ENCODE measurements around the gene FSTL5. TPM values are rescaled to one million over a fixed set of nuclear protein-coding genes. Genes with fewer than 3 reads are reported as not detected.

FSTL5 gene
- total and polyA plus RNA-seq, 2 experiments from 2014 or later, result 0.06 to 0.49 TPM

DNA sequence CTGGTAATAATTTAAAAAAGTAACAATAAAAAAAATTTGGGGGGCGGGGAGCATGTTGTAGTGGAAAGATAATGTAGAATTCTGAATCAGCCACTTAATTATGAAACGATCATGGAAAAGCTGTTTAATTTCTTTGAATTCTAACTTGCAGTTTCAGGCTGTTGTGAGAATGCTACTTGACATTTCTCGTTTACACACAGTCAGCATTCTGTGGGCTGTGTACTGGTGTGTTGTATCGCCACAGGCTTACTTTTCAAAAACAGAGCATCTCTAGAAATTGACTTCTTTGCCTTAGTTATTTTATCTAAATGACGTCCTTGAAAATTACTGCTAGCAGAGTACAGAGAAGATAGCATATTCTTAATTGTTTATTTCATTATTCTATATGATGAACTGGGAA is 350.4 kb downstream of the FSTL5 start (continued):
- TF ChIP-seq EZH2 (IDR thresholded peaks at IDR 0.05; ENCODE audit: low read depth, unreplicated experiment) (no peak), CREB1 (CRISPR knock-in tag; IDR thresholded peaks at IDR 0.05; ENCODE audit: low read depth) (no peak), ZNF331 (CRISPR knock-in tag; IDR thresholded peaks at IDR 0.05; ENCODE audit: low read depth) (no peak), EZH2phosphoT487 (IDR thresholded peaks at IDR 0.05; ENCODE audit: unreplicated experiment) (no peak)

DNA sequence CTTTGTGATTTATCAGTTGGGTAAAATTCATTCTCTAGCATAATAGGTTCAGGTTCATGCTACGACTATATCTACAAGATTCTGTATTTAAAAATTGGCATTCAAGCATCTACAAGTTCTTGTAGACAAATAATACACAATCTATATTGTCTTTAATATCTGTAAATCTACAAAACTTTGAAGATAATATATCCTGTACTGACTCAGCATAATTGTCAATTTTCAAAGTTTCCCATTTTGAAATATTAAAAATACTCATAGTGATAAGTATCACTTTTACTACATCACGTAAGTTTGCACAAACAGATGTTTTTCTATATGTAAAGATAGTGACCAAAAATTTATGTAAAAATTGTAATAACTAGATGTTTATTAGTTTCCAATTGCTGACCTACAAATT is 360.6 kb downstream of the FSTL5 start:
- H3K4me3 ChIP-seq, result no peak overlapping the region
- no peaks in the 10 kb centered on the region for H3F3A ChIP-seq (replicated peaks; ENCODE audit: low read depth)
- no peak overlapping the region for H3K4me2 ChIP-seq
- Mint-ChIP-seq H3K27ac (no peak overlapping the region), H3K4me3 (no peak overlapping the region), H3K27me3 (ENCODE audit: insufficient read depth, low read depth, poor library complexity) (no peaks in the 10 kb centered on the region), H3K4me1 (no peaks in the 10 kb centered on the region), H3K9me3 (no peaks in the 10 kb centered on the region), H3K36me3 (ENCODE audit: low read depth) (no peaks in the 10 kb centered on the region)
- H3K9me2 ChIP-seq (ENCODE audit: insufficient read depth), result no peaks in the 10 kb centered on the region
- no peaks in the 10 kb centered on the region for H3K36me3 ChIP-seq (ENCODE audit: insufficient read depth)
- no peaks in the 10 kb centered on the region for H3K4me1 ChIP-seq (ENCODE audit: insufficient read depth)
- no peak overlapping the region for H2AFZ ChIP-seq
- TF ChIP-seq, protein P1, sequence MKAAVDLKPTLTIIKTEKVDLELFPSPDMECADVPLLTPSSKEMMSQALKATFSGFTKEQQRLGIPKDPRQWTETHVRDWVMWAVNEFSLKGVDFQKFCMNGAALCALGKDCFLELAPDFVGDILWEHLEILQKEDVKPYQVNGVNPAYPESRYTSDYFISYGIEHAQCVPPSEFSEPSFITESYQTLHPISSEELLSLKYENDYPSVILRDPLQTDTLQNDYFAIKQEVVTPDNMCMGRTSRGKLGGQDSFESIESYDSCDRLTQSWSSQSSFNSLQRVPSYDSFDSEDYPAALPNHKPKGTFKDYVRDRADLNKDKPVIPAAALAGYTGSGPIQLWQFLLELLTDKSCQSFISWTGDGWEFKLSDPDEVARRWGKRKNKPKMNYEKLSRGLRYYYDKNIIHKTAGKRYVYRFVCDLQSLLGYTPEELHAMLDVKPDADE (IDR thresholded peaks at IDR 0.05), result no peak
- TF ChIP-seq NANOG (IDR thresholded peaks at IDR 0.05; ENCODE audit: borderline replicate concordance), result no peak
- no peak for TF ChIP-seq ZNF331 (CRISPR knock-in tag; IDR thresholded peaks at IDR 0.05; ENCODE audit: low read depth)
- TF ChIP-seq CREB1 (CRISPR knock-in tag; IDR thresholded peaks at IDR 0.05; ENCODE audit: low read depth), result no peak
- TF ChIP-seq EZH2phosphoT487 (IDR thresholded peaks at IDR 0.05; ENCODE audit: unreplicated experiment), result no peak
- no peak for TF ChIP-seq EZH2 (IDR thresholded peaks at IDR 0.05; ENCODE audit: low read depth, unreplicated experiment)
- TF ChIP-seq, protein P2, sequence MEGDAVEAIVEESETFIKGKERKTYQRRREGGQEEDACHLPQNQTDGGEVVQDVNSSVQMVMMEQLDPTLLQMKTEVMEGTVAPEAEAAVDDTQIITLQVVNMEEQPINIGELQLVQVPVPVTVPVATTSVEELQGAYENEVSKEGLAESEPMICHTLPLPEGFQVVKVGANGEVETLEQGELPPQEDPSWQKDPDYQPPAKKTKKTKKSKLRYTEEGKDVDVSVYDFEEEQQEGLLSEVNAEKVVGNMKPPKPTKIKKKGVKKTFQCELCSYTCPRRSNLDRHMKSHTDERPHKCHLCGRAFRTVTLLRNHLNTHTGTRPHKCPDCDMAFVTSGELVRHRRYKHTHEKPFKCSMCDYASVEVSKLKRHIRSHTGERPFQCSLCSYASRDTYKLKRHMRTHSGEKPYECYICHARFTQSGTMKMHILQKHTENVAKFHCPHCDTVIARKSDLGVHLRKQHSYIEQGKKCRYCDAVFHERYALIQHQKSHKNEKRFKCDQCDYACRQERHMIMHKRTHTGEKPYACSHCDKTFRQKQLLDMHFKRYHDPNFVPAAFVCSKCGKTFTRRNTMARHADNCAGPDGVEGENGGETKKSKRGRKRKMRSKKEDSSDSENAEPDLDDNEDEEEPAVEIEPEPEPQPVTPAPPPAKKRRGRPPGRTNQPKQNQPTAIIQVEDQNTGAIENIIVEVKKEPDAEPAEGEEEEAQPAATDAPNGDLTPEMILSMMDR (conservative IDR thresholded peaks at IDR 0.05; ENCODE audit: low read depth in 2 of 2), result no peak
- no peaks in the 10 kb centered on the region for H3K79me2 ChIP-seq (replicated peaks; ENCODE audit: insufficient read depth)
- no peak overlapping the region for H3K27ac ChIP-seq (ENCODE audit: low read depth)
- ATAC-seq (no peak), DNase-seq (ENCODE audit: low spot score) (no peak)
- no peaks in the 10 kb centered on the region for H4K20me1 ChIP-seq (replicated peaks; ENCODE audit: insufficient read depth)
- no peaks in the 10 kb centered on the region for H3K27me3 ChIP-seq (ENCODE audit: insufficient read depth)

DNA sequence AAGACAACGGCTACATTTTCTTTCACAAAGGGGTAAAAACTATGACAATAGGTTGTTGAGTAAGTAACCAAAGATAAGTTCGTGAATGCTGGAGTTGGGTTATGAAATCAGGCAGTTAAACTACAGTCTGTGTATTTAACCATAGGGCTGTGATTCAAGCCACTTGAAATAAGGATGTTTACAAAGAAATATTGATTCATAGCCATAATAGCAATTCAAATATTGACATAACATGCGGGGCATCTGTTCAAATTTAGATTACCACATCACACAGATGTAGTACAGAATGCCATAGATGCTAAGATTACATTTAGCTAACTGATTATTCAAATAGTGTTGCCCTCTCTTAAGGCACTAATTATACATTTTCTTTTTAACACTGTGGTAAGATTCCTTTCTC is 364.1 kb downstream of the FSTL5 start:
- H3F3A ChIP-seq (replicated peaks; ENCODE audit: low read depth), result no peaks in the 10 kb centered on the region
- no peak overlapping the region for H3K4me3 ChIP-seq
- H3K79me2 ChIP-seq (replicated peaks; ENCODE audit: insufficient read depth), result no peaks in the 10 kb centered on the region
- Mint-ChIP-seq H3K4me1 (no peaks in the 10 kb centered on the region), H3K4me3 (no peak overlapping the region), H3K36me3 (ENCODE audit: low read depth) (no peaks in the 10 kb centered on the region), H3K27ac (no peak overlapping the region), H3K27me3 (ENCODE audit: insufficient read depth, low read depth, poor library complexity) (no peaks in the 10 kb centered on the region), H3K9me3 (no peaks in the 10 kb centered on the region)
- H2AFZ ChIP-seq, result no peak overlapping the region
- no peaks in the 10 kb centered on the region for H3K27me3 ChIP-seq (ENCODE audit: insufficient read depth)
- H3K4me1 ChIP-seq (ENCODE audit: insufficient read depth), result no peaks in the 10 kb centered on the region
- no peak overlapping the region for H3K27ac ChIP-seq (ENCODE audit: low read depth)
- ATAC-seq (no peak), DNase-seq (ENCODE audit: low spot score) (no peak)
- no peaks in the 10 kb centered on the region for H3K9me2 ChIP-seq (ENCODE audit: insufficient read depth)
- no peaks in the 10 kb centered on the region for H4K20me1 ChIP-seq (replicated peaks; ENCODE audit: insufficient read depth)
- H3K4me2 ChIP-seq, result no peak overlapping the region
- no peaks in the 10 kb centered on the region for H3K36me3 ChIP-seq (ENCODE audit: insufficient read depth)
- no peak for TF ChIP-seq JUNB (IDR thresholded peaks at IDR 0.05; ENCODE audit: unreplicated experiment)
- no peak for TF ChIP-seq ZNF331 (CRISPR knock-in tag; IDR thresholded peaks at IDR 0.05; ENCODE audit: low read depth)
- TF ChIP-seq, protein P3, sequence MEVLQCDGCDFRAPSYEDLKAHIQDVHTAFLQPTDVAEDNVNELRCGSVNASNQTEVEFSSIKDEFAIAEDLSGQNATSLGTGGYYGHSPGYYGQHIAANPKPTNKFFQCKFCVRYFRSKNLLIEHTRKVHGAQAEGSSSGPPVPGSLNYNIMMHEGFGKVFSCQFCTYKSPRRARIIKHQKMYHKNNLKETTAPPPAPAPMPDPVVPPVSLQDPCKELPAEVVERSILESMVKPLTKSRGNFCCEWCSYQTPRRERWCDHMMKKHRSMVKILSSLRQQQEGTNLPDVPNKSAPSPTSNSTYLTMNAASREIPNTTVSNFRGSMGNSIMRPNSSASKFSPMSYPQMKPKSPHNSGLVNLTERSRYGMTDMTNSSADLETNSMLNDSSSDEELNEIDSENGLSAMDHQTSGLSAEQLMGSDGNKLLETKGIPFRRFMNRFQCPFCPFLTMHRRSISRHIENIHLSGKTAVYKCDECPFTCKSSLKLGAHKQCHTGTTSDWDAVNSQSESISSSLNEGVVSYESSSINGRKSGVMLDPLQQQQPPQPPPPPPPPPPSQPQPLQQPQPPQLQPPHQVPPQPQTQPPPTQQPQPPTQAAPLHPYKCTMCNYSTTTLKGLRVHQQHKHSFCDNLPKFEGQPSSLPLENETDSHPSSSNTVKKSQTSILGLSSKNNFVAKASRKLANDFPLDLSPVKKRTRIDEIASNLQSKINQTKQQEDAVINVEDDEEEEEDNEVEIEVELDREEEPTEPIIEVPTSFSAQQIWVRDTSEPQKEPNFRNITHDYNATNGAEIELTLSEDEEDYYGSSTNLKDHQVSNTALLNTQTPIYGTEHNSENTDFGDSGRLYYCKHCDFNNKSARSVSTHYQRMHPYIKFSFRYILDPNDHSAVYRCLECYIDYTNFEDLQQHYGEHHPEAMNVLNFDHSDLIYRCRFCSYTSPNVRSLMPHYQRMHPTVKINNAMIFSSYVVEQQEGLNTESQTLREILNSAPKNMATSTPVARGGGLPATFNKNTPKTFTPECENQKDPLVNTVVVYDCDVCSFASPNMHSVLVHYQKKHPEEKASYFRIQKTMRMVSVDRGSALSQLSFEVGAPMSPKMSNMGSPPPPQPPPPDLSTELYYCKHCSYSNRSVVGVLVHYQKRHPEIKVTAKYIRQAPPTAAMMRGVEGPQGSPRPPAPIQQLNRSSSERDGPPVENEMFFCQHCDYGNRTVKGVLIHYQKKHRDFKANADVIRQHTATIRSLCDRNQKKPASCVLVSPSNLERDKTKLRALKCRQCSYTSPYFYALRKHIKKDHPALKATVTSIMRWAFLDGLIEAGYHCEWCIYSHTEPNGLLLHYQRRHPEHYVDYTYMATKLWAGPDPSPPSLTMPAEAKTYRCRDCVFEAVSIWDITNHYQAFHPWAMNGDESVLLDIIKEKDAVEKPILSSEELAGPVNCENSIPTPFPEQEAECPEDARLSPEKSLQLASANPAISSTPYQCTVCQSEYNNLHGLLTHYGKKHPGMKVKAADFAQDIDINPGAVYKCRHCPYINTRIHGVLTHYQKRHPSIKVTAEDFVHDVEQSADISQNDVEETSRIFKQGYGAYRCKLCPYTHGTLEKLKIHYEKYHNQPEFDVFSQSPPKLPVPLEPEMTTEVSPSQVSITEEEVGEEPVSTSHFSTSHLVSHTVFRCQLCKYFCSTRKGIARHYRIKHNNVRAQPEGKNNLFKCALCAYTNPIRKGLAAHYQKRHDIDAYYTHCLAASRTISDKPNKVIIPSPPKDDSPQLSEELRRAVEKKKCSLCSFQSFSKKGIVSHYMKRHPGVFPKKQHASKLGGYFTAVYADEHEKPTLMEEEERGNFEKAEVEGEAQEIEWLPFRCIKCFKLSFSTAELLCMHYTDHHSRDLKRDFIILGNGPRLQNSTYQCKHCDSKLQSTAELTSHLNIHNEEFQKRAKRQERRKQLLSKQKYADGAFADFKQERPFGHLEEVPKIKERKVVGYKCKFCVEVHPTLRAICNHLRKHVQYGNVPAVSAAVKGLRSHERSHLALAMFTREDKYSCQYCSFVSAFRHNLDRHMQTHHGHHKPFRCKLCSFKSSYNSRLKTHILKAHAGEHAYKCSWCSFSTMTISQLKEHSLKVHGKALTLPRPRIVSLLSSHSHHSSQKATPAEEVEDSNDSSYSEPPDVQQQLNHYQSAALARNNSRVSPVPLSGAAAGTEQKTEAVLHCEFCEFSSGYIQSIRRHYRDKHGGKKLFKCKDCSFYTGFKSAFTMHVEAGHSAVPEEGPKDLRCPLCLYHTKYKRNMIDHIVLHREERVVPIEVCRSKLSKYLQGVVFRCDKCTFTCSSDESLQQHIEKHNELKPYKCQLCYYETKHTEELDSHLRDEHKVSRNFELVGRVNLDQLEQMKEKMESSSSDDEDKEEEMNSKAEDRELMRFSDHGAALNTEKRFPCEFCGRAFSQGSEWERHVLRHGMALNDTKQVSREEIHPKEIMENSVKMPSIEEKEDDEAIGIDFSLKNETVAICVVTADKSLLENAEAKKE (CRISPR knock-in tag; IDR thresholded peaks at IDR 0.05), result no peak
- TF ChIP-seq POLR2AphosphoS5 (IDR thresholded peaks at IDR 0.05; ENCODE audit: low read depth), result no peak
